ENCODE measurements around the gene THSD1.

- TF ChIP-seq CTCF (IDR thresholded peaks at IDR 0.05) (no peak), POLR2AphosphoS5 (IDR thresholded peaks at IDR 0.05) (no peak), EP300 (IDR thresholded peaks at IDR 0.05; ENCODE audit: low read depth) (no peak)
These were observed 46.4 kb downstream of the THSD1 start for GRCh38 chr13:52359534-52359933.
